GM19099 (cell line): ENCODE measurements around the gene CD2AP.

Source experiments
- POLR2A ChIP-seq: IDR thresholded peaks from 3 replicates; pipeline ENCODE4 v1.6.1; 2011; ENCODE audit warnings: low read depth; ENCODE audit not compliant: insufficient read length; ENCODE audit errors: extremely low read depth

CD2AP gene

DNA sequence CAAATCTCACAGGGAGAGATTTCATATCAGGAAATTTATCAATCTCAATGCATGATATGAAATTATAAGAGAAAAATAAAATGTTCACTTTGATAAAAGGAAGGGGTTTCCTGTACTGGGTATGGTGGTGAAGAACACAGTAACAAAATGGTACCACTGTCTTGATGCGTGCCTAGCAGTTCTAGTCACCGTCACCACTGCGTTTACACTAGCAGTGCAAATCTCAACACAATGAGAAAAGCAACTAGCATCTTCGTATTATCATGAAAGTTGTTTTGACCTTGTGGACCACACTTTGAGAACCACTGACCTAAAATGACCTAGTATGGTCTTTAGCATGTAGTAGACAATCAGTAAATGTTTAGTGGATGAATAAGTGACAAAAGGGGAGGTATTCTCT lies 152.4 kb downstream of the CD2AP start:
- TF ChIP-seq POLR2A = no peak

DNA sequence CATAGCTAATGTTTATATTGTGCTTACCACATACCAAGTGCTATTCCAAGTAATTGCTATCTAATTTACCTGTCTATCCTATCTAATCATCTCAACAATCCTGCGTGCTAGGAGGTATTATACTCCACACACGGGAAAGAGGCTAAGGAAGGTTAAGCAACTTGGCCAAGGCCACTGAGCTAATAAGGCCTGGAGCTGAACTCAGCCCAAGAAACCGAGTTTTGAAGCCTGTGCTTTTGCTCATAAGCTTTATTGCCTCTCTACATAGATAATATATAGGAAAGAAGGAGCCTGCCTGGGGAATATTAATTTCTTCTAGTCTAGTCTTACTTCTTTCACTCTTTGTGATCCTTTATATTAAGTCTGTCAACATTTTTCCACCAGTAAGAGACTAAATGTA lies 153.0 kb downstream of the CD2AP start:
- TF ChIP-seq POLR2A = no peak

DNA sequence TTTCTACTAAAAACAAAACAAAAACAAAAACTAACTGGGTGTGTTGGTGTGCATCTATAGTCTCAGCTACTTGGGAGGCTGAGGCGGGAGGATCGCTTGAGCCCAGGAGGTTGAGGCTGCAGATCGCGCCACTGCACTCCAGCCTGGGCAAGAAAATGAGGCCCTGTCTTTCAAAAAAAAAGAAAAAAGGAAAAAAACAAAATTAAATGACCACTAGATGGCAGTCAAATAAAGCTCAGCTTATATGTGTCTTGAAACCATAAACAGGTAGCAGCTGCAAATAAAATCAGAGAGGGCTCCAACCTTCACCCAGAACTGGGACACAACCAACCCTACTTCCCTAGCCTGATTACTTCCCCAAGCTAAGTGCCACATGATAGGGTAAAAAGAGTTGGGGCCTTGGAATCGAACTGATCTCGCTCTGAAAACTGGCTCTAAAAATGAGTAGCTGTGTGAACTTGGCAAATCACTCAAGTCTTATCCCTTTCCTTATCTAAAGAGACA lies 153.7 kb downstream of the CD2AP start:
- no peak for TF ChIP-seq POLR2A

DNA sequence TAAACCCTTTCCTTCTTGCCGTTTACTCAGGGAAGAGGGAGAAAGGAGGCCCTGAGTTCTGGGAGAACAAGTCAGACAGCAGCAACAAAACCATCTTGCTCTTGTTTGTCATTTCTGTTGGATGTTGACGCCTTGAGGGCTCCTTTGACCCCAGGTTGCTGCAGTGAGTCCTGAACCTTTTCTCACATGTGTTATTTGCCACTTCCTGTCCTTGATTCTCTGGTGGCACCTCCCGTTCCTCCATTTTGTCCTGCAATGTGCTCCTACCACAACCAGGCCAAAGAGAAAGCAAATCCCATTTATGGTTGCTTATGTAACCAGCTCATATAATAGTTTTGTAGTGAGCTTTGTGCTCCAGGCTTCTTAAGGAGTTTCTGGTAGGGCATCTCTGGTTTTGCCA lies 154.2 kb downstream of the CD2AP start:
- no peak for TF ChIP-seq POLR2A

DNA sequence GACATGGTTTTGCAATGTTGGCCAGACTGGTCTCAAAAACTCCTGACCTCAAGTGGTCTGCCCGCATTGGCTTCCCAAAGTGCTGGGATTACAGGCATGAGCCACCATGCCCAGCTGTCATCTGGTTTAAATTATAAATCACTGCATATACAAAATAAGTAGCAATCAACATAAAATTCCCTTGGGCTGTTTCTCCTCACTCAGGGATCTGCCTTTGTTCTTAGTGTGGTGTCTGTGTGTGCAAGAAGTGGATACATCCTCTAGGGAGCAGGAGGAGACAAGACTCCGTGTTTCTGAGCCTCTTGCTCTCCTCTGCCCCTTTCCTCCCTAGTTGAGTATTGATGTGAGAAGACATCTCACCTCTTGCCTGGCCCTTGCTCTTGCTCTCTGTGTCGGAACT lies 155.6 kb downstream of the CD2AP start:
- TF ChIP-seq POLR2A = no peak

DNA sequence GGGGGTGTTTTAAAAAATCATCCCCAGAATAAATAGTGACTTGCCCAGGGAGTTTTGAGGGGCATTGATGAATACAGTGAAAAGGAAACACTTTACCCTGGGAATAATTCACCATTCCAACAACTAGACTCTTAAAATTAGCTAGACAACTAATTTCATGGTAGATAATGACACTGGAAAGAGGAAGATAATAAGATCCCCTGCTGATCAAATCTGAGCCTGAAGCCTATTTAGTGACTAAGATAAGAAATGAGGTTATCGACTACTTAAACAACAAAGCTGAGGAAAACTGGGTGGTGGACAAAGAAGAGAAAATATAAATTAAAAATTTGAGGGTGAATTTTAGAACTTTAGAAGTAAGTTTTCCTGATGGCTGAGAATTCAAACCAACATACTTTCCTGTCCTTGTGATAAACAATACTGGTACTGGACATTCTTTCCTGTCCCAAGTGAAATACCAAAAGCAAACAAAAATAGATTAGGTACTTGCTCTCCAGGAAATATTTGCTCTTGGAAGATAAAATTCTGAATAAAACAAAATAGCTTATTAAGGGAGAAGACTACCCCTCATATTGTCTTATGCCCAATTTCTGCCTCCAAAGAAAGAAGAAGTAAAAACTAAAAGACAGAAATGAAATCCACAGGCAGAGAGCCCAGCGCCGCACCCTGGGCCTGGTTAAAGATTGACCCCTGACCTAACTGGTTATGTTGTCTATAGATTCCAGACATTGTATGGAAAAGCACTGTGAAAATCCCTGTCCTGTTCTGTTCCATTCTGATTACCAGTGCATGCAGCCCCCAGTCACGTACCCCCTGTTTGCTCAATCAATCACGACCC lies 156.8 kb downstream of the CD2AP start:
- no peak for TF ChIP-seq POLR2A

DNA sequence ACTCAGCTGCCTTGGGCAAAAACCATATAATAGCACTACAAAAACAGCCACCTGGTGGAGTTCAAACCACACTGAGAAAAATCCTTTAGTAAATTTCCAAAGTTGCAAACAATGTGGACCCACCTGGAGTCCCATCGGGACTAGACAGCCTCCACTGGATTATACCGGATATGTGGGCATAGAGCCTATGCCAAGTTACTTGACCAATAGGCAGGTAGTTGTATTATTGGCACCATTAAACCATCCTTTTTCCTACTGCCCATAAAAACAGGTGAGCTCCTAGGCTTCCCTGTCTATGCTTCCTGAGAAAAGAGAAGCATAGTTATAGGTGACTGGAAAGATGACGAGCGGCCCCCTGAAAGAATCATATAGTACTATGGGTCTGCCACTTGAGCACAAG lies 169.1 kb downstream of the CD2AP start:
- no peak for TF ChIP-seq POLR2A

DNA sequence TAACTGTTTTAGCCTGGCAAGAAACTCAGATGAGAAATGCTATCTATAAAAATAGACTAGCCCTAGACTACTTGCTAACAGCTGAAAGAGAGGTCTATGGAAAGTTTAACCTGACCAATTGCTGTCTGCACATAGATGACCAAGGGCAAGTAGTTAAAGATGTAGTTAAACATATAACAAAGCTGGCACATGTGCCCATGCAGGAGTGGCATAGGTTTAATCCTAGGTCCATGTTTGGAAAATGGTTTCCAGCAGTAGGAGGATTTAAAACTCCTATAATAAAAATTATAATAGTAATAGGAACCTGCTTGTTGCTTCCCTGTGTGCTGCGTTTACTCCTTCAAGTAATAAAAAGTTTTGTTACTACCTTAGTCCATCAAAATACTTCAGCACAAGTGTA lies 169.6 kb downstream of the CD2AP start:
- TF ChIP-seq POLR2A = no peak

DNA sequence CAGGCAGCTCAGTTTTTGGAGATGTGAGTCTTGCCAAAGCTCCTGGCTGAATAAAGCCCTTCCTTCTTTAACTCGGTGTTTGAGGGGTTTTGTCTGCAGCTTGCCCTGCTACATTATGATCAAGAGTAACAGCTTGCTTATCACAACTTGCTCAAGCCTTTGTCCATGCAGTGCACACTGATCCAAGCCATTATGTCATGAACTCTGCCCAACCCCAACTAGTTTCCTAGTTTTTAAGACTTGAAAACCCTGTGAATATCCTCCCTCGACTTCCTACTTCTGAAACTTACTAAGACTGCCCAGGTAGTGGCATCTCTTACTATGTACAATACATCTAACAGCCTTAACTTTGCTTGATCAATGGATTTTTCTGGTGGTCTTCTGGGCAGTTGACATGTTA lies 170.4 kb downstream of the CD2AP start:
- TF ChIP-seq POLR2A = no peak

DNA sequence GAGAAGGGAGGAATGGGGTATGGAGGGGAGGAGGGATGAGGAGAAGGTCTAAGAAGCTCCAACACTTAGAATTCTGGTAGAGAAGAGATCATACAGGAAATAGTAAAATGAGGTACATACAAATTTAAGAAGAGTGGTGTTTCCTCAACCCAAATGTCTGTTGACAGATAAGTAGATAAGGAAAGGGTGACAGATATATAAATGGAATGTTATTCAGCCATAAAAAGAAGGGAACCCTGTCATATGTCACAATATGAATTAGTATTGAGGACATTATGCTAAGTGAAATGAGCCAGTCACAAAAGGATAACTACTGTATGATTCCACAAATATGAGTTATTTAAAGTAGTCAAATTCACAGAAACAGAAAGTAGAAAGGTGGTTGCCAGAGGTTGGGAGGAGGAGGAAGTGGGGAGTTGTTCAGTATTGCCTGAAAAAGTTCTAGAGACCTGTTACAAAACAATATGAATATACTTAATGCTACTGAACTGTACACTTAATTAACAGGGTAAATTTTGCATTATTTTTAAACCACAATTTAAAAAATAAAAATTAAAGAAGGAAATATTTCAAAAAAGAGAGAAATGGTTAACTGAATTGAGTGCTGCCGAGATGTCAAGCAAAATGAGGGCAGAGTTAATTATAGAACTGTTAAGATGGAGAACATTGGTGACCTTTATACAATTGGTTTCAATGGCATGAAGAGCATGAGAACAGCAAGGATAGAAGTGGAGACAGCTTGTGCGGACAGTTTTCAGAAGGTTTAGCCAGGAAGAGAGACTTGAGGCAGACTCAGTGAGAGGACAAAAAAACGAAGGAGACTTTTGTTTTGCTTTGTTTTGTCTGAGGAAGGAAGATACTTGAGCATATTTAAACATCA lies 173.2 kb downstream of the CD2AP start:
- no peak for TF ChIP-seq POLR2A

DNA sequence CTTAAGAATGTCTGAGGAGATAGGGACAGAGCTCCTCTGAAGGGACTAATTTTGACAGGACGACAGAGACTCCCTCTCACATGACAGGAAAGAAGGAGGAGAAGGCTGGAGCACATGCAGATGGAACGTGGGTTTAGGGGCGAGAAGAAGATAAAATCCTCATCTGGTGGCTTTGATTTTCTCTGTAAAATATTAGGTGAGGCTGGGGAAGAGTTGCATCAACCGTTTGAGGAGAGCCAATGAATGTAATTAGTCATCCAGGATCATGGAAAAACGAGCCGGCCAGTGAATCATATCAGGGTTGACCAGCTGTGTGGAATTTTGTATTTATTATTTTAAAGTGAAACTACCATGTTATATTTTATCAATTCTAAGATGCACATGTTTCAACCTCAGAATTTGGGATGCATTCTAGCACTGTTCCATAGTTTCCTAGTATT lies 173.9 kb downstream of the CD2AP start:
- no peak for TF ChIP-seq POLR2A

DNA sequence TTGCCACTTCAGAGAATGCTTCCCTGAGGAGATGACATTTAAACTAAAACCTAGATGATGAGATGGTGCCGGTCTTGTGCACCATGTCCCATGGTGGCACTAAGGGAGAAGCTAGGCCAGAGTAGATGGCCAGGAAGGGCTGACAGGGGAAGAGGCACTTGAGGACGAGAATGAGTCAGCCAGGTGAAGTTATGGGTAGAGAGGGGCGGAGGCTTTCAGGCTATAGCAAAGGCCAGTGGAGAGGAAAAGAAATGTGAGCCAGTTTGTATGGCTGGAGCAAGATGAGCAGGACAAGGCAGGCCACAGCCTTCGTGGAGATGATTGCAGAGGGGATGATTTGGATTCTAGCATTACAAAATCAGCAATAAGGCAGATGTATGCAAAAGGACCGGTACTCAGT lies 176.1 kb downstream of the CD2AP start:
- no peak for TF ChIP-seq POLR2A

DNA sequence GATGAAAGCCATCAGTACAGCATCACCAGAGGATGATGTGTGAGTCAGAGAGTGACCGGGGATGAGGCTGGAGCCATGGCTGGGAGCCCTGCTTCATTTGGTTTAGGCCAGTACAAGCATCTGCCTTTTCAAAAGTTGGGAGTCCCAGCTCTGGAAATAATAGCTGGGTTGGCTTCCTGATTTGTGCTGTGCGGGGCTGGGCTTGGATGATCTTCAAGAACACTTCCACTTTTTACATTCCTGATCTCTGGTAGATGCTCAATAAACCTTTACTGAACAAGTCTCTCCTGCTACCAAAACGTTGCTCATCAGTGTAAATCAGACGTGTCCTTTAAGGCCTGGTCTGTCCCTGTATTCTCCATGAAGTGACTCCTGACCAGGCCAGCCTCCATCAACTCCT lies 176.7 kb downstream of the CD2AP start:
- TF ChIP-seq POLR2A = no peak

DNA sequence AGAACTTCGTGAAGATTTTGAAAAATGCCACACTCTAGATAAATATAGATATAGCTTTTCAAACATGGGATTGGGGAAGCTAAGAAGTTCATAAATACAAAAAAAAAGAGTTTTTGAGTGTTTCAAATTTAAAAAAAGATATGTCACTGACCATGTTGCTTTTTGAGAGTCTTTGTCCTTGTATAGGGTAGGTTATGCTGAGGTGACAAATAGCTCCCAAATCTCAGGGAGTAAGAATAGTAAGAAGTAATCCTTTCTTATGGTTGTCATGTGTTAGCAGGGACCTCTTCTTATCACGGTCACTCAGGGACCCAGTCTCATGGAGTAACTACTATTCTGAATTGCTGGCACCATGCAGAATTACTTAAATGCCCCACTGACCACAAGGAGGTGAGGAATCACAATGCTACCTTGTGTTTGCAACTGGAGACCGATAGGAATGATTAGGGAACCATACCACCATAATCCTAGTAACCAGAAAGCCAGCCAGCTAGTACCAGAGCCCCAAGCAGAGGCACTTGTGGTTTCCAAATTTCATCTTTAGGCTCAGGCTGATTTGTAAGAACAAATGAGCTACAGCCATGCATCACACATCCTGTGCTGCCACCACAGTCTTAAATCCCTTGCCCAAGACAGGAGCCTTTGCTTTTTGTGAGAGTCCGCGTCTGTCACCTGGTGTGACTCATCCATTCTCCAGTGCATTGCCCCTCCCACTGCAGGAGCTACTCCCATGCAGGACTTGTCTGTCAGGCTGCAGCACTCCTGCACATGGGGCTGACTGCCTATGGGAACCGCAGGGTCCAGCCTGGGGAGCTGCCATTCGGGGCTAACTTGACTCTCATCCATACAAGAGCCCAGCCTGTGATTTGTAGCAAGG lies 178.4 kb downstream of the CD2AP start:
- no peak for TF ChIP-seq POLR2A

DNA sequence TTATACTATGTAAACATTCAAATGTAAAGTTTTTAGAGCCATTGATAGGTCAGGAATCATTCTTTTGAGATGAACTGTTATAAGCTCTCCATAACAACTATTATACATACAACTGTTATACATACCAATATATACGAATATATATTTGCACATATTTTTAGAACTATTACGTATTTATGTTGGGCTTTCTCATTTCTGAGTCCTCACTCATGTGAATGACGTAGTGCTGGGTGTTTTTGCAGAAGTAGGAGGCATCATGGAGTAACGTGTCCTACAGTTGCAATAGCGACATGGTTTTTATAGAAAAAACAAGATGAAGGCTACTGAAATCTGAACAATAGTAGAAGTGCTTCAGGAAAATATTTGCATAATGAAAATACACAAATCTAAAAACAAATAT lies 184.4 kb downstream of the CD2AP start:
- TF ChIP-seq POLR2A = no peak

DNA sequence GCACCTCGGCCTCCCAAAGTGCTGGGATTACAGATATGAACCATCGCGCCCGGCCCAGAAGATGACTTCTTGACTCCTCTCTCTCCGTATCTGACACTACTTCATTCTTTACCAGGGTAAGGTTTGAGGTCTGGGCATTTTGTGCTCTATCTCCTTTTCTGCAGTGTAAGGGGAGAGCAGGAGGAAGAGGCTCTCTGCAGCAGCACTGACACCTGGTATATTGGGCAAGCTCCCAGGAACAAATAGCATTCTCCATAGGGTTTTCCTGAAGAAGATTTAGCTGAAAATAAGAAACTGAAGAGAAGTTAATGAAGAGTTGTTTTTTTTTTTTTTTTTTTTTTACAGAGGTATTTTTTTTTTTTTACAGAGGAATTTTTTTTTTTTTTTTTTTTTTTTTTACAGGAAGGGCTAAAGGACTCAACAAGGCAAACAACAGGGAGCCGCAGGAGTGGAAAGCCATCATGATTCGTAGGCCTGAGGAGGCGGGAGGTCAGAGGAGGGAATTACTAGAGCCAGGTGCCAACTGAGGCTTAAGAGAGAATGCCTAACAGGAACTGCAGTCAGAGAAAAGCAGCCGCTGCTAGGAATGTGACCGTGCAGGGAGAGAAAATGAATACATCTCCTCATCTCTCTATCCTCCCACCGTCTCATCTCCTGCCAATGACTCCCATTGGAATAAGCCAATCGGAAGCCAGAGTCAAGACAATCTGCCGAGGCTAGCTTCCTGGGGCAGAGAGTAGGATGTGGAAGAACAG lies 186.1 kb downstream of the CD2AP start:
- no peak for TF ChIP-seq POLR2A
